Kidney epithelial cell (primary cell): ENCODE measurements around the gene LIN52. TPM values are rescaled to one million over a fixed set of nuclear protein-coding genes. Genes with fewer than 3 reads are reported as not detected.

Experiments
- DNase-seq: peaks from one replicate; pipeline ENCODE4 v3.0.0-alpha.2; 2010; ENCODE audit warnings: low read depth
- H3K27me3 ChIP-seq: 2 replicates; pipeline ENCODE4 v1.6.0; 2011; ENCODE audit warnings: low read length; ENCODE audit not compliant: control insufficient read depth, insufficient read depth
- H3K36me3 ChIP-seq: 2 replicates; pipeline ENCODE4 v1.5.1; 2011; ENCODE audit warnings: low read length; ENCODE audit not compliant: control insufficient read depth, insufficient read depth
- H3K4me3 ChIP-seq: 2 replicates; pipeline ENCODE4 v1.5.1; 2011; ENCODE audit warnings: low read depth, mild to moderate bottlenecking, control low read depth, low read length
- CTCF ChIP-seq: IDR thresholded peaks from 2 replicates; pipeline ENCODE4 v1.5.1; 2011; ENCODE audit warnings: mild to moderate bottlenecking, moderate library complexity, low read length, control low read depth, inconsistent platforms; ENCODE audit not compliant: insufficient read depth, poor library complexity, severe bottlenecking
- total RNA-seq: library from RNA; depleted of rRNA; stranded (reverse); fragments of >200 nt; gene quantifications from 2 replicates; pipeline ENCODE4 v1.2.3, GENCODE V29; 2015

Gene LIN52
- total RNA-seq, 1 donor from 2014 or later = 7.8 TPM

DNA sequence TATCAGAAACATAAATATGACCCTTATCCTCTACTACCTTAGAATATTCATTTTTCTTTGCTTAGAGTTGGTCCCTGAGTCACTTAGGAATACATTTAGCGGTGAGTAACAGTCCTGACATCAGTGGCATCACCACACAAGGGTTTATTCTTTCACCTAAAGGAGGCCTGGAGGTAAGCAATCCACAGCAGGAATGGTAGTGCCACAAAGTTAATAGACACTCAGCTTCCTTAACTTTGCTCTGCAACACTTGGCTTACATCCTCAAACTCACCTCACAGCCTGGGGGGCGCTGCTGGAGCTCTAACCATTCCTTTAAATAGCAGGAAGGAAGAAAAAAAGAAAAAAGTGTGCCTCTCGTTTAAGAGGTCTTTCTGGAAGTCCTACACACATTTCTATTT is 36.5 kb upstream of the LIN52 start:
- peak; percentile 25 for DNase-seq
- peak; percentile 30 for TF ChIP-seq CTCF
- Histone ChIP-seq H3K27me3 (no peaks in the 10 kb centered on the region), H3K36me3 (no peaks in the 10 kb centered on the region), H3K4me3 (no peak overlapping the region)

GRCh38 chr14:74049876-74050495 is 34.8 kb upstream of the LIN52 start:
- no peak for DNase-seq
- no peak for TF ChIP-seq CTCF

DNA sequence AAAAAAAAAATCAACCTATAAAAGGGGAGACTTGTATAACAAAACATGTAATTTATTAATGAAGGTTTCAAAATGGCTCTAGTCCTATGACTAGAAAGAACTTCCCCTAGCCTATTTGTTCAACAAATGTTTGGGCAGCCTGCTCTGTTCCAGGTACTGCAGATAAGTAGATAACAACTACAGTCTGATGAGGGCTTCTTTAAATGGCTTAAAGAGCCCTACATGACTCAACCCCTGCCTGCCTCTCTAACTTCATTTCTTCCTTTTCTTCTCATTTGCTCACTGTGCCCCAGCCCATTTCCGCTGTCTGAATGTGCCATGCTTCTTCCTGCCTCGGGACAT is 22.0 kb upstream of the LIN52 start:
- Histone ChIP-seq H3K27me3 (no peaks in the 10 kb centered on the region), H3K4me3 (no peak overlapping the region), H3K36me3 (no peaks in the 10 kb centered on the region)
- TF ChIP-seq CTCF = no peak
- no peak for DNase-seq

More at GRCh38 chr14:74049876-74050495, 34.8 kb upstream of the LIN52 start:
- no peaks in the 10 kb centered on the region for H3K36me3 ChIP-seq
- no peaks in the 10 kb centered on the region for H3K27me3 ChIP-seq
- H3K4me3 ChIP-seq = no peak overlapping the region

DNA sequence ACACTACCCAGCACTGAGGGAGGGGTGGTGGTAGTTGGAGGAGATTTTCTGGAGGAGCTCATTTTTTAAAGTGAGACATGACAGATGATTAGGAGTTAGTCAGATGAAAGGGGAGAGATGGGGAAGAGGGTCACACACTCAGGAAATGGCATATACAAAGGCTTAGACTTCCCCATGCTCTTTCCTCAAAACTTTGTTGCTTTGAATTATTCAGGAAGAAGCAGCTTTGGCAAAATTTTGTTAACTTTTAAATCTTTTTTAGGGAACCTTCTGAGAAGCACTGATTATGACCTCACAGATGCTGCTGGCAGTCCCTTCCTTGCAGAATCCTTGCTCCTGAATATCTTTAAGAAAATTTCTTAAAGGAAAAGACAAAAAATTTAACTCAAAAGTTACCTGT is 20.3 kb upstream of the LIN52 start:
- TF ChIP-seq CTCF = no peak
- no peak overlapping the region for H3K4me3 ChIP-seq
- no peaks in the 10 kb centered on the region for H3K36me3 ChIP-seq
- no peaks in the 10 kb centered on the region for H3K27me3 ChIP-seq
- DNase-seq = no peak

GRCh38 chr14:74064883-74065282 is 19.9 kb upstream of the LIN52 start:
- no peak for TF ChIP-seq CTCF
- Histone ChIP-seq H3K36me3 (no peaks in the 10 kb centered on the region), H3K27me3 (no peaks in the 10 kb centered on the region), H3K4me3 (no peak overlapping the region)
- DNase-seq = no peak
